ENCODE results near the gene PLD5. TPM values are rescaled to one million over a fixed set of nuclear protein-coding genes. Genes with fewer than 3 reads are reported as not detected.

Gene PLD5
- total and polyA plus RNA-seq, 7 experiments from 2014 or later, result not detected

GRCh38 chr1:242205622-242206489, 318.6 kb downstream of the PLD5 start:
- CTCF ChIA-PET, result no interaction called here

DNA sequence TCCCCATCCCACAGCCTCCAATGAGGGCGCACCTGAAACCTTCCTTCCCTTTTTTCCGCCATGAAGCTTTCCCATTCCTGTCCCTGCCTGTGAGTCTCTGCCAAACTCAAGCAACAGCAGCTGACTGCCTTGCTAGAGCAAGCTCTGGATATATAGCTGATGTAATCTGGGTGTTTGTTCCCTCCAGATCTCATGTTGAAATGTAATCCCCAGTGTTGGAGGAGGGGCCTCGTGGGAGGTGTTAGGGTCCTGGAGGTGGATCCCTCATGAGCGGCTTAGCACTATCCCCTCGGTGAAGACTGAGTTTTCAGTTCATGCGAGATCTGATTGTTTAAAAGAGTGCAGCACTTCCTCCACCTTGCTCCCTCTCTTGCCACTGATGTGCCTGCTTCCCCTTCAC, 321.2 kb downstream of the PLD5 start:
- Mint-ChIP-seq H3K36me3 (no peaks in the 10 kb centered on the region), H3K4me3 (no peak overlapping the region)

More at GRCh38 chr1:242205622-242206489, 318.6 kb downstream of the PLD5 start:
- ATAC-seq (no peak), DNase-seq (no peak)
- Histone ChIP-seq H3K9me3 (ENCODE audit: control insufficient read depth in 2 of 3, low read length in 3 of 3) (no peaks in the 10 kb centered on the region), H3K27ac (ENCODE audit: low read depth, low read length) (no peak overlapping the region), H3K27me3 (ENCODE audit: control insufficient read depth in 2 of 2, insufficient read depth in 2 of 2, low read length in 2 of 2) (no peaks in the 10 kb centered on the region), H3K4me3 (ENCODE audit: low read length) (no peak overlapping the region), H3K36me3 (ENCODE audit: control insufficient read depth in 2 of 3, insufficient read depth in 3 of 3, low read length in 3 of 3) (no peaks in the 10 kb centered on the region), H3K4me1 (ENCODE audit: control insufficient read depth in 2 of 2, insufficient read depth in 2 of 2, low read length in 2 of 2) (no peaks in the 10 kb centered on the region)
- Mint-ChIP-seq H3K27ac (no peak overlapping the region), H3K27me3 (peaks cover 0 to 13% (median 4%) of the 10 kb centered on the region in 5 donors), H3K36me3 (no peaks in the 10 kb centered on the region), H3K4me1 (no peaks in the 10 kb centered on the region), H3K9me3 (peaks cover 0 to 4% (median 0%) of the 10 kb centered on the region in 11 donors), H3K4me3 (no peak overlapping the region)
- POLR2A ChIA-PET, result no interaction called here
- intact Hi-C loops (cut with micrococcal nuclease), result no loop called here

DNA sequence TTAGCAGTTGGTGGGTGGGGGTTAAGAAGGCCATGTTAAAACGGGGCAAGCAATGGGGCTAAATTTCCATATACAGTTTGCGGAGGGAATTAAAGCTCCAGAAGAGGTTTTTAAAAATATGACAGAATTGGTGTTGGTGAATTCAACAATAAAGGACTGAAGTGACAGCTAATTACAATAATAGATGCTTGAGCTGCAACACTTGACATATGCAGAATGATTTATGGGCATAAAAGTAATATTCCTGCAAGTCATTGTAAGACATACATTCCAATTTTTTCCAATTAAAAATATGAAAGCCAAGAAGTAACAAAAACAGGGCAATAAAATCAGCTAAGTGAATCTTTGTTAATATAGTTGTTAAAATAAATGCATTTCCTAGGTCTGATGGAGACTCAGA, 323.4 kb downstream of the PLD5 start:
- Histone ChIP-seq H3K4me1 (ENCODE audit: control insufficient read depth in 2 of 2, insufficient read depth in 2 of 2, low read length in 2 of 2) (no peaks in the 10 kb centered on the region), H3K27me3 (ENCODE audit: control insufficient read depth in 2 of 2, insufficient read depth in 2 of 2, low read length in 2 of 2) (no peaks in the 10 kb centered on the region), H3K9me3 (ENCODE audit: control insufficient read depth in 2 of 3, low read length in 3 of 3) (no peaks in the 10 kb centered on the region), H3K4me3 (ENCODE audit: low read length) (no peak overlapping the region), H3K27ac (ENCODE audit: low read depth, low read length) (no peak overlapping the region), H3K36me3 (ENCODE audit: control insufficient read depth in 2 of 3, insufficient read depth in 3 of 3, low read length in 3 of 3) (no peaks in the 10 kb centered on the region)
- CTCF ChIA-PET, result no interaction called here
- Mint-ChIP-seq H3K27me3 (no peaks in the 10 kb centered on the region), H3K9me3 (peaks cover 0 to 2% (median 0%) of the 10 kb centered on the region in 11 donors), H3K4me3 (no peak overlapping the region), H3K27ac (no peak overlapping the region), H3K36me3 (no peaks in the 10 kb centered on the region), H3K4me1 (no peaks in the 10 kb centered on the region)
- no peak for DNase-seq
- ATAC-seq, result no peak
- POLR2A ChIA-PET, result no interaction called here
- intact Hi-C loops (cut with micrococcal nuclease), result no loop called here

More for the DNA sequence above, 321.2 kb downstream of the PLD5 start:
- no peak overlapping the region for H3K4me3 ChIP-seq (ENCODE audit: low read length)
- Mint-ChIP-seq H3K9me3 (peaks cover 0 to 4% (median 0%) of the 10 kb centered on the region in 11 donors), H3K4me1 (no peaks in the 10 kb centered on the region), H3K27ac (no peak overlapping the region), H3K27me3 (peaks cover 0 to 11% (median 0%) of the 10 kb centered on the region in 5 donors)
- ChIA-PET CTCF (no interaction called here), POLR2A (no interaction called here)
- H3K27me3 ChIP-seq (ENCODE audit: control insufficient read depth in 2 of 2, insufficient read depth in 2 of 2, low read length in 2 of 2), result no peaks in the 10 kb centered on the region
- H3K36me3 ChIP-seq (ENCODE audit: control insufficient read depth in 2 of 3, insufficient read depth in 3 of 3, low read length in 3 of 3), result no peaks in the 10 kb centered on the region
- no peaks in the 10 kb centered on the region for H3K4me1 ChIP-seq (ENCODE audit: control insufficient read depth in 2 of 2, insufficient read depth in 2 of 2, low read length in 2 of 2)
- no peak overlapping the region for H3K27ac ChIP-seq (ENCODE audit: low read depth, low read length)
- no peaks in the 10 kb centered on the region for H3K9me3 ChIP-seq (ENCODE audit: control insufficient read depth in 2 of 3, low read length in 3 of 3)
- ATAC-seq (no peak), DNase-seq (no peak)
- intact Hi-C loops (cut with micrococcal nuclease), result no loop called here

GRCh38 chr1:242199776-242200458, 324.6 kb downstream of the PLD5 start:
- no peak overlapping the region for H3K27ac Mint-ChIP-seq
- H3K36me3 Mint-ChIP-seq, result no peaks in the 10 kb centered on the region
- intact Hi-C loops (cut with micrococcal nuclease), result no loop called here
- POLR2A ChIA-PET, result no interaction called here
- ATAC-seq (no peak), DNase-seq (no peak)
- peaks cover 0 to 2% (median 0%) of the 10 kb centered on the region in 11 donors for H3K9me3 Mint-ChIP-seq
- CTCF ChIA-PET, result no interaction called here
- H3K4me3 Mint-ChIP-seq, result no peak overlapping the region
- H3K4me3 ChIP-seq (ENCODE audit: low read length), result no peak overlapping the region
- no peaks in the 10 kb centered on the region for H3K4me1 Mint-ChIP-seq
- no peaks in the 10 kb centered on the region for H3K36me3 ChIP-seq (ENCODE audit: control insufficient read depth in 2 of 3, insufficient read depth in 3 of 3, low read length in 3 of 3)
- H3K4me1 ChIP-seq (ENCODE audit: control insufficient read depth in 2 of 2, insufficient read depth in 2 of 2, low read length in 2 of 2), result no peaks in the 10 kb centered on the region
- H3K27me3 ChIP-seq (ENCODE audit: control insufficient read depth in 2 of 2, insufficient read depth in 2 of 2, low read length in 2 of 2), result no peaks in the 10 kb centered on the region
- H3K27ac ChIP-seq (ENCODE audit: low read depth, low read length), result no peak overlapping the region
- no peaks in the 10 kb centered on the region for H3K9me3 ChIP-seq (ENCODE audit: control insufficient read depth in 2 of 3, low read length in 3 of 3)
- H3K27me3 Mint-ChIP-seq, result no peaks in the 10 kb centered on the region

- DNase-seq (no peak), ATAC-seq (no peak)
- ChIA-PET CTCF (no interaction called here), POLR2A (no interaction called here)
- Histone ChIP-seq H3K9me3 (ENCODE audit: control insufficient read depth in 2 of 3, low read length in 3 of 3) (no peaks in the 10 kb centered on the region), H3K36me3 (ENCODE audit: control insufficient read depth in 2 of 3, insufficient read depth in 3 of 3, low read length in 3 of 3) (no peaks in the 10 kb centered on the region), H3K27ac (ENCODE audit: low read depth, low read length) (no peak overlapping the region), H3K27me3 (ENCODE audit: control insufficient read depth in 2 of 2, insufficient read depth in 2 of 2, low read length in 2 of 2) (no peaks in the 10 kb centered on the region), H3K4me3 (ENCODE audit: low read length) (no peak overlapping the region), H3K4me1 (ENCODE audit: control insufficient read depth in 2 of 2, insufficient read depth in 2 of 2, low read length in 2 of 2) (no peaks in the 10 kb centered on the region)
- no peak overlapping the region for H3K4me3 Mint-ChIP-seq
- H3K9me3 Mint-ChIP-seq, result peaks cover 0 to 4% (median 0%) of the 10 kb centered on the region in 11 donors
- H3K4me1 Mint-ChIP-seq, result no peaks in the 10 kb centered on the region
- H3K36me3 Mint-ChIP-seq, result no peaks in the 10 kb centered on the region
- intact Hi-C loops (cut with micrococcal nuclease), result no loop called here
- no peak overlapping the region for H3K27ac Mint-ChIP-seq
- H3K27me3 Mint-ChIP-seq, result no peaks in the 10 kb centered on the region
Measured at GRCh38 chr1:242197907-242198820, 326.3 kb downstream of the PLD5 start.

- Histone ChIP-seq H3K4me3 (ENCODE audit: low read length) (no peak overlapping the region), H3K27me3 (ENCODE audit: control insufficient read depth in 2 of 2, insufficient read depth in 2 of 2, low read length in 2 of 2) (no peaks in the 10 kb centered on the region), H3K36me3 (ENCODE audit: control insufficient read depth in 2 of 3, insufficient read depth in 3 of 3, low read length in 3 of 3) (no peaks in the 10 kb centered on the region), H3K9me3 (ENCODE audit: control insufficient read depth in 2 of 3, low read length in 3 of 3) (no peaks in the 10 kb centered on the region), H3K27ac (ENCODE audit: low read depth, low read length) (no peak overlapping the region), H3K4me1 (ENCODE audit: control insufficient read depth in 2 of 2, insufficient read depth in 2 of 2, low read length in 2 of 2) (no peaks in the 10 kb centered on the region)
- POLR2A ChIA-PET, result no interaction called here
- no peak overlapping the region for H3K27ac Mint-ChIP-seq
- intact Hi-C loops (cut with micrococcal nuclease), result no loop called here
- no peak overlapping the region for H3K4me3 Mint-ChIP-seq
- peaks cover 0 to 4% (median 0%) of the 10 kb centered on the region in 11 donors for H3K9me3 Mint-ChIP-seq
- ATAC-seq (no peak), DNase-seq (no peak)
- CTCF ChIA-PET, result no interaction called here
- H3K4me1 Mint-ChIP-seq, result no peaks in the 10 kb centered on the region
- H3K27me3 Mint-ChIP-seq, result no peaks in the 10 kb centered on the region
- H3K36me3 Mint-ChIP-seq, result no peaks in the 10 kb centered on the region
Measured at GRCh38 chr1:242196914-242197313, 327.6 kb downstream of the PLD5 start.
